Measurements from ENCODE around the gene ATIC.

DNA sequence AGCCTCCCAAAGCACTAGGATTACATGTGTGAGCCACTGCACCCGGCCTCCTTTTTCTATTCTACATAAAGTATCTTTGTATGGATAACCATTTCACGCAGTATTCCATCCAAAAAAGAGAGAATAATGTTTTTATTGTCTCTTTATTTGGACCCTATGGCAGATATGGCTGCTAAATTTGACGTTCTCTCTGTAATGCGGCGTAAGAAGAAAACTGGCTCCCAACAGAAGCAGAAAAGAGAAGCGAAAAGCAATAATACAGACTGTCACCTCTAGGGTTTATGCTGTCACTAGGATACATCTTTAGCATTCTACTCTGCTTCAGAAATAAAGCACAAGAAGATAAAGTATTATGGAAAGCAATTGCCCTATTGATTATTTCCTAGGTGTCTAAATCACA, 68.1 kb downstream of the ATIC start:
- TF ChIP-seq CTCF (conservative IDR thresholded peaks at IDR 0.05; ENCODE audit: low read length) (no peak), EZH2phosphoT487 (IDR thresholded peaks at IDR 0.05; ENCODE audit: borderline replicate concordance, low read depth, low read length) (no peak)
